DMS53 treated with DMSO at 0.1 percent for 48 hours (cell line): Measurements from ENCODE around the gene FMC1.

Experiments
- DNase-seq: peaks from one replicate; lab custom pipeline; 2025; ENCODE audit not compliant: unreplicated experiment; lab: John Stamatoyannopoulos, UW

The FMC1 gene

GRCh38 chr7:139370943-139371313 lies 29.8 kb downstream of the FMC1 start:
- DNase-seq, result no peak

GRCh38 chr7:139374246-139374645 lies 33.1 kb downstream of the FMC1 start:
- DNase-seq, result no peak

- DNase-seq, result no peak
Measured at GRCh38 chr7:139382439-139382838, 41.3 kb downstream of the FMC1 start.

- no peak for DNase-seq
Measured at GRCh38 chr7:139384611-139385010, 43.5 kb downstream of the FMC1 start.

- no peak for DNase-seq
Measured at GRCh38 chr7:139387594-139387993, 46.5 kb downstream of the FMC1 start.

GRCh38 chr7:139389091-139389490 lies 48.0 kb downstream of the FMC1 start:
- DNase-seq, result no peak

GRCh38 chr7:139389774-139390173 lies 48.6 kb downstream of the FMC1 start:
- DNase-seq, result no peak

GRCh38 chr7:139393621-139394211 lies 52.6 kb downstream of the FMC1 start:
- no peak for DNase-seq

- DNase-seq, result no peak
Measured at GRCh38 chr7:139394540-139394939, 53.4 kb downstream of the FMC1 start.
